Stomach (tissue), 9 donors: ENCODE results near the gene DLEC1. TPM values are rescaled to one million over a fixed set of nuclear protein-coding genes. Genes with fewer than 3 reads are reported as not detected.
"Not testable (repeated sequence)": the region's sequence is repeated elsewhere in the genome, so short reads cannot be mapped to it uniquely, and the experiment has no call there.

ENCODE experiments used
- DNase-seq, 2 donors: peaks; one replicate each; pipeline versions ENCODE4 v3.0.0 to v3.0.0-alpha.2; 2013 to 2019
- H3K27ac ChIP-seq, 5 donors: fragments of 200-600 bp in 4 of 5; sonication (generic) in 4 of 5; one replicate each; pipeline ENCODE4 v1.5.1; 2013 to 2019; ENCODE audit warnings: mild to moderate bottlenecking in 1 of 5, moderate library complexity in 1 of 5
- H3K27me3 ChIP-seq, 3 donors: fragments of 200-600 bp; sonication (generic); one replicate each; pipeline ENCODE4 v1.5.1; 2017 to 2019; ENCODE audit warnings: mixed run types in 1 of 3
- H3K36me3 ChIP-seq, 4 donors: fragments of 200-600 bp; sonication (generic); 1 replicate in 3 of 4; 2 replicates in 1 of 4; pipeline ENCODE4 v1.5.1; 2016 to 2019
- H3K4me1 ChIP-seq, 4 donors: fragments of 200-600 bp; sonication (generic); one replicate each; pipeline ENCODE4 v1.5.1; 2016 to 2019
- H3K4me3 ChIP-seq, 4 donors: fragments of 200-600 bp; sonication (generic) in 3 of 4; one replicate each; pipeline ENCODE4 v1.5.1; 2016 to 2019; ENCODE audit warnings: mild to moderate bottlenecking in 1 of 4
- H3K9me3 ChIP-seq, 4 donors: fragments of 200-600 bp; sonication (generic); one replicate each; pipeline ENCODE4 v1.5.1; 2016 to 2019
- CTCF ChIP-seq, 7 experiments: fragments of 450-650 bp in 4 of 7; fragments of 200-600 bp in 3 of 7; sonication (generic) in 3 of 7; IDR thresholded peaks; one replicate each; pipeline ENCODE4 v1.5.1; 2016 to 2019; ENCODE audit warnings: antibody characterized with exemption in 7 of 7, control low read depth in 2 of 7, mild to moderate bottlenecking in 1 of 7
- EP300 ChIP-seq: sonication (generic); formaldehyde crosslinking; IDR thresholded peaks from one replicate; pipeline ENCODE4 v1.6.1; 2017; ENCODE audit warnings: antibody characterized with exemption
- POLR2A ChIP-seq, 4 donors: fragments of 450-650 bp; IDR thresholded peaks; one replicate each; pipeline ENCODE4 v1.6.1; 2016; ENCODE audit warnings: antibody characterized with exemption in 4 of 4, control low read depth in 2 of 4, mild to moderate bottlenecking in 1 of 4, moderate library complexity in 1 of 4
- POLR2AphosphoS5 ChIP-seq, 3 donors: sonication (generic); formaldehyde crosslinking; IDR thresholded peaks; one replicate each; pipeline ENCODE4 v1.6.1; 2016; ENCODE audit warnings: antibody characterized with exemption in 3 of 3
- WGBS, 5 donors: extraction: QIAGEN DNeasy Blood & Tissue Kit in 3 of 5; methylation state at CpG; one replicate each; pipeline versions ENCODE4 v1.1.5 to v1.1.7; 2013 to 2018; 5-methylcytosine and 5-hydroxymethylcytosine counted together
- intact Hi-C: fragments of 100-400 bp; cut with DNase I; formaldehyde crosslinking; loops from one replicate; pipeline ENCODE4 v1.15.1; 2023; ENCODE audit warnings: low total_unique reads
- polyA plus RNA-seq, 3 donors: library from polyadenylated mRNA; stranded (reverse); fragments of 200-250 nt; gene quantifications; one replicate each; pipeline ENCODE4 v1.2.3, GENCODE V29; 2013
- total RNA-seq, 5 donors: library from RNA; depleted of rRNA; stranded (reverse); fragments of >200 nt; gene quantifications; one replicate each; pipeline versions ENCODE4 v1.1.0 to v1.2.3, GENCODE V29; 2014 to 2016
- donor health status: healthy with polysubstance abuse.
- donor health status: Bipolar disorder and iron deficiency.
- donor health status: healthy.

Gene DLEC1
- total and polyA plus RNA-seq, 8 donors = 0.12 to 1.5 (median 0.31) TPM; not detected in 3

- whole genome bisulfite sequencing, 5 donors = 58 to 71% (median 66%) methylated on average over 8 to 10 of the region's 10 CpGs
- peak overlapping the region; percentile 42 to 98 (median 53) for H3K27ac ChIP-seq
- H3K36me3 ChIP-seq = peaks cover 35 to 63% (median 59%) of the 10 kb centered on the region in 4 donors
- no peaks in the 10 kb centered on the region for H3K9me3 ChIP-seq
- peak overlapping the region in 1 of 4 donors; percentile 15 for H3K4me3 ChIP-seq
- H3K27me3 ChIP-seq = no peaks in the 10 kb centered on the region
- DNase-seq = peak; percentile 42 to 85
- intact Hi-C loops = no loop called here
- H3K4me1 ChIP-seq = peaks cover 40 to 79% (median 59%) of the 10 kb centered on the region in 4 donors
- peak in 1 of 3 donors; percentile 41 for TF ChIP-seq POLR2AphosphoS5 (IDR thresholded peaks at IDR 0.05)
- TF ChIP-seq CTCF (IDR thresholded peaks at IDR 0.05) = no peak
Measured at GRCh38 chr3:38133557-38134405, 94.8 kb downstream of the DLEC1 start.

GRCh38 chr3:38134517-38135143, 95.6 kb downstream of the DLEC1 start:
- Histone ChIP-seq H3K4me3 (peak overlapping the region in 2 of 4 donors; percentile 92 to 99), H3K27ac (peak overlapping the region in 4 of 5 donors; percentile 42 to 98 (median 61)), H3K4me1 (peaks cover 45 to 78% (median 62%) of the 10 kb centered on the region in 4 donors), H3K36me3 (peaks cover 29 to 54% (median 50%) of the 10 kb centered on the region in 4 donors)
- 51 to 83% (median 57%) methylated on average over 10 of the region's 10 CpGs for WGBS, 5 donors
- H3K27me3 ChIP-seq, H3K9me3 ChIP-seq, intact Hi-C loops: not testable (repeated sequence)
- peak in 1 of 2 donors; percentile 24 for DNase-seq

- Histone ChIP-seq H3K4me1 (peaks cover 51 to 79% (median 72%) of the 10 kb centered on the region in 4 donors), H3K4me3 (peak overlapping the region; percentile 77 to 99 (median 95)), H3K36me3 (peaks cover 20 to 48% (median 43%) of the 10 kb centered on the region in 4 donors), H3K27ac (peak overlapping the region in 4 of 5 donors; percentile 91 to 99 (median 95))
- 32 to 66% (median 43%) methylated on average over 10 of the region's 10 CpGs for WGBS, 5 donors
- intact Hi-C loops, H3K9me3 ChIP-seq, H3K27me3 ChIP-seq: not testable (repeated sequence)
- DNase-seq = peak; percentile 23 to 35
Measured at GRCh38 chr3:38135621-38136277, 96.7 kb downstream of the DLEC1 start.

GRCh38 chr3:38136393-38136776, 97.4 kb downstream of the DLEC1 start:
- intact Hi-C loops = no loop called here
- TF ChIP-seq CTCF (IDR thresholded peaks at IDR 0.05) (no peak), EP300 (no peak), POLR2A (IDR thresholded peaks at IDR 0.05) (no peak), POLR2AphosphoS5 (IDR thresholded peaks at IDR 0.05) (no peak)
- Histone ChIP-seq H3K36me3 (peaks cover 20 to 48% (median 43%) of the 10 kb centered on the region in 4 donors), H3K4me3 (peak overlapping the region; percentile 77 to 99 (median 95)), H3K27ac (peak overlapping the region; percentile 85 to 99 (median 92)), H3K4me1 (peaks cover 51 to 79% (median 73%) of the 10 kb centered on the region in 4 donors), H3K27me3 (no peaks in the 10 kb centered on the region), H3K9me3 (no peaks in the 10 kb centered on the region)
- DNase-seq = peak; percentile 30 to 66
- WGBS, 5 donors = 0 to 1% (median 0%) methylated on average over 17 to 20 of the region's 20 CpGs
